ENCODE results near the gene ZNF778. TPM values are rescaled to one million over a fixed set of nuclear protein-coding genes. Genes with fewer than 3 reads are reported as not detected.

The ZNF778 gene
- total and polyA plus RNA-seq, 2 of the 8 experiments (the other 6 are each of a cell fraction or from before 2014, with no cell fraction given), result 9.5 to 21.9 TPM

- TF ChIP-seq JUN (IDR thresholded peaks at IDR 0.05; ENCODE audit: low read depth, low read length) (no peak), TBP (IDR thresholded peaks at IDR 0.05; ENCODE audit: low read depth, low read length) (peak; percentile 71), HDAC6 (IDR thresholded peaks at IDR 0.05; ENCODE audit: low read depth, low read length) (no peak), FOSL1 (IDR thresholded peaks at IDR 0.05; ENCODE audit: insufficient read depth, low read depth, low read length) (no peak), SP4 (IDR thresholded peaks at IDR 0.05; ENCODE audit: low read length) (no peak), CBX8 (IDR thresholded peaks at IDR 0.05; ENCODE audit: borderline replicate concordance, low read depth, low read length) (no peak), MAFK (IDR thresholded peaks at IDR 0.05; ENCODE audit: low read depth, low read length) (no peak), GTF2F1 (IDR thresholded peaks at IDR 0.05; ENCODE audit: borderline replicate concordance, low read depth, low read length) (no peak), KDM4A (IDR thresholded peaks at IDR 0.05; ENCODE audit: low read depth, low read length, severe bottlenecking) (peak; percentile 79)
Observed at GRCh38 chr16:89217388-89218191, at the start of gene ZNF778 (continued).
